Measurements from ENCODE around the gene C11orf86. TPM values are rescaled to one million over a fixed set of nuclear protein-coding genes. Genes with fewer than 3 reads are reported as not detected.

Gene C11orf86
- total and polyA plus RNA-seq, 10 of the 15 experiments (the other 5 are each of a cell fraction or from before 2014, with no cell fraction given) = not detected

DNA sequence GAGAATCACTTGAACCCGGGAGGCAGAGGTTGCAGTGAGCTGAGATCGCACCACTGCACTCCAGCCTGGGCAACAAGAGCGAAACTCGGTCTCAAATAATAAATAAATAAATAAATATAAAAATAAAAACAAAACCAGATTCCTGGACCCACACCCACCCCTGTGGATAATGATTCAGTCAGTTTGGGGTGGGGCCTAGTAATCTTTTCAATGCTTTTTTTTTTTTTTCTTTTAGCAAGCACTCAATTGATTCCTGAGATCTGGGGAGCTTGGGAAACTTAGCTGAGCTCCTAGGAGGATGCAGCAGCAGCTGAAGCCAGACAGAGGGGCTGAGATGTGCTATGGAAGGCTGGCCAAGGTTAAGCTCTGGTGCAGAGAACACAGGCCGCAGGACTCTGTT, 12.3 kb upstream of the C11orf86 start:
- in situ Hi-C loops (cut with MboI) (no loop called here), intact Hi-C loops (cut with micrococcal nuclease; ENCODE audit: unreplicated experiment) (no loop called here)
- ATAC-seq (no peak), DNase-seq (ENCODE audit: low read depth, low spot score) (no peak), FAIRE-seq (no peak)
- no peak overlapping the region for H3K27ac ChIP-seq (ENCODE audit: control insufficient read depth, insufficient read depth)
- H4K20me1 ChIP-seq (ENCODE audit: control insufficient read depth, insufficient read depth) = no peaks in the 10 kb centered on the region
- 55% methylated on average over 5 of the region's 5 CpGs for WGBS (ENCODE audit: insufficient coverage, insufficient replicate concordance, low lambda C conversion rate, missing lambda C conversion rate)
- SMC1A ChIA-PET (ENCODE audit: uncharacterized antibody, unreplicated experiment) = no interaction called here
- RAD21 ChIA-PET (ENCODE audit: unreplicated experiment) = no interaction called here
- H3K9ac ChIP-seq (ENCODE audit: control insufficient read depth, insufficient read depth, low read length) = no peak overlapping the region
- H3K79me2 ChIP-seq (ENCODE audit: control insufficient read depth, insufficient read depth, low read length) = no peaks in the 10 kb centered on the region
- BruUV-seq (replicated peaks) = no TSS peak
- H3K4me3 ChIP-seq = no peak overlapping the region
- no peak overlapping the region for H3K4me2 ChIP-seq (ENCODE audit: control insufficient read depth, insufficient read depth)
- TF ChIP-seq ZZZ3 (IDR thresholded peaks at IDR 0.05; ENCODE audit: control insufficient read depth, insufficient read length, low read depth) (no peak), STAT1 (conservative IDR thresholded peaks at IDR 0.05) (no peak), CREM (IDR thresholded peaks at IDR 0.05; ENCODE audit: low read depth) (no peak), CUX1 (IDR thresholded peaks at IDR 0.05; ENCODE audit: insufficient replicate concordance, low read depth, low read length) (no peak), PKNOX1 (IDR thresholded peaks at IDR 0.05) (no peak), IKZF2 (IDR thresholded peaks at IDR 0.05) (no peak), POU2F2 (IDR thresholded peaks at IDR 0.05; ENCODE audit: borderline replicate concordance, low read depth, low read length) (no peak), MYC (IDR thresholded peaks at IDR 0.05; ENCODE audit: insufficient read depth, insufficient read length, insufficient replicate concordance, low read length, severe bottlenecking) (no peak), CBX3 (IDR thresholded peaks at IDR 0.05; ENCODE audit: borderline replicate concordance, low read depth) (no peak), IRF4 (IDR thresholded peaks at IDR 0.05; ENCODE audit: low read depth, low read length) (no peak), NFIC (IDR thresholded peaks at IDR 0.05; ENCODE audit: low read depth, low read length) (no peak), PAX8 (IDR thresholded peaks at IDR 0.05) (no peak), SREBF2 (IDR thresholded peaks at IDR 0.05; ENCODE audit: low read length) (no peak)
- TF ChIP-seq, protein P1, sequence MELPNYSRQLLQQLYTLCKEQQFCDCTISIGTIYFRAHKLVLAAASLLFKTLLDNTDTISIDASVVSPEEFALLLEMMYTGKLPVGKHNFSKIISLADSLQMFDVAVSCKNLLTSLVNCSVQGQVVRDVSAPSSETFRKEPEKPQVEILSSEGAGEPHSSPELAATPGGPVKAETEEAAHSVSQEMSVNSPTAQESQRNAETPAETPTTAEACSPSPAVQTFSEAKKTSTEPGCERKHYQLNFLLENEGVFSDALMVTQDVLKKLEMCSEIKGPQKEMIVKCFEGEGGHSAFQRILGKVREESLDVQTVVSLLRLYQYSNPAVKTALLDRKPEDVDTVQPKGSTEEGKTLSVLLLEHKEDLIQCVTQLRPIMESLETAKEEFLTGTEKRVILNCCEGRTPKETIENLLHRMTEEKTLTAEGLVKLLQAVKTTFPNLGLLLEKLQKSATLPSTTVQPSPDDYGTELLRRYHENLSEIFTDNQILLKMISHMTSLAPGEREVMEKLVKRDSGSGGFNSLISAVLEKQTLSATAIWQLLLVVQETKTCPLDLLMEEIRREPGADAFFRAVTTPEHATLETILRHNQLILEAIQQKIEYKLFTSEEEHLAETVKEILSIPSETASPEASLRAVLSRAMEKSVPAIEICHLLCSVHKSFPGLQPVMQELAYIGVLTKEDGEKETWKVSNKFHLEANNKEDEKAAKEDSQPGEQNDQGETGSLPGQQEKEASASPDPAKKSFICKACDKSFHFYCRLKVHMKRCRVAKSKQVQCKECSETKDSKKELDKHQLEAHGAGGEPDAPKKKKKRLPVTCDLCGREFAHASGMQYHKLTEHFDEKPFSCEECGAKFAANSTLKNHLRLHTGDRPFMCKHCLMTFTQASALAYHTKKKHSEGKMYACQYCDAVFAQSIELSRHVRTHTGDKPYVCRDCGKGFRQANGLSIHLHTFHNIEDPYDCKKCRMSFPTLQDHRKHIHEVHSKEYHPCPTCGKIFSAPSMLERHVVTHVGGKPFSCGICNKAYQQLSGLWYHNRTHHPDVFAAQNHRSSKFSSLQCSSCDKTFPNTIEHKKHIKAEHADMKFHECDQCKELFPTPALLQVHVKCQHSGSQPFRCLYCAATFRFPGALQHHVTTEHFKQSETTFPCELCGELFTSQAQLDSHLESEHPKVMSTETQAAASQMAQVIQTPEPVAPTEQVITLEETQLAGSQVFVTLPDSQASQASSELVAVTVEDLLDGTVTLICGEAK (IDR thresholded peaks at IDR 0.05; ENCODE audit: borderline replicate concordance) = no peak
- peaks cover 6% of the 10 kb centered on the region; the same call in 2 of the 3 replicates for H3K9me3 ChIP-seq (replicated peaks; ENCODE audit: control insufficient read depth, insufficient read depth, low read length)
- H2AFZ ChIP-seq (ENCODE audit: control insufficient read depth, low read depth, low read length) = no peak overlapping the region
- H3K36me3 ChIP-seq (ENCODE audit: control insufficient read depth in 2 of 2, insufficient read depth in 2 of 2, low read length in 1 of 2) = no peaks in the 10 kb centered on the region
- H3K4me1 ChIP-seq (ENCODE audit: control insufficient read depth, insufficient read depth, low read length) = peaks cover 6% of the 10 kb centered on the region
- POLR2A ChIA-PET = interaction anchor here (0.6 to 0.7 kb wide), 2 partner anchors 620 to 886 kb away, joined by 3 read pairs; no protein-coding TSS in a partner anchor
- CTCF ChIA-PET = interaction anchor here (0.6 to 1.0 kb wide), 3 partner anchors 9 to 315 kb away, joined by 3 read pairs; no protein-coding TSS in a partner anchor
- H3K27me3 ChIP-seq (replicated peaks in 1 of 2; ENCODE audit: control insufficient read depth in 2 of 2, insufficient read depth in 2 of 2, low read length in 1 of 2) = no peaks in the 10 kb centered on the region
